HG03520 (cell line): ENCODE data around the gene RPL35.

Source experiments
- ATAC-seq: cut with Tn5 transposase; IDR thresholded peaks from one replicate; pipeline ENCODE4 v1.9.1; 2021; ENCODE audit warnings: mild to moderate bottlenecking, moderate library complexity; ENCODE audit not compliant: unreplicated experiment

The RPL35 gene

DNA sequence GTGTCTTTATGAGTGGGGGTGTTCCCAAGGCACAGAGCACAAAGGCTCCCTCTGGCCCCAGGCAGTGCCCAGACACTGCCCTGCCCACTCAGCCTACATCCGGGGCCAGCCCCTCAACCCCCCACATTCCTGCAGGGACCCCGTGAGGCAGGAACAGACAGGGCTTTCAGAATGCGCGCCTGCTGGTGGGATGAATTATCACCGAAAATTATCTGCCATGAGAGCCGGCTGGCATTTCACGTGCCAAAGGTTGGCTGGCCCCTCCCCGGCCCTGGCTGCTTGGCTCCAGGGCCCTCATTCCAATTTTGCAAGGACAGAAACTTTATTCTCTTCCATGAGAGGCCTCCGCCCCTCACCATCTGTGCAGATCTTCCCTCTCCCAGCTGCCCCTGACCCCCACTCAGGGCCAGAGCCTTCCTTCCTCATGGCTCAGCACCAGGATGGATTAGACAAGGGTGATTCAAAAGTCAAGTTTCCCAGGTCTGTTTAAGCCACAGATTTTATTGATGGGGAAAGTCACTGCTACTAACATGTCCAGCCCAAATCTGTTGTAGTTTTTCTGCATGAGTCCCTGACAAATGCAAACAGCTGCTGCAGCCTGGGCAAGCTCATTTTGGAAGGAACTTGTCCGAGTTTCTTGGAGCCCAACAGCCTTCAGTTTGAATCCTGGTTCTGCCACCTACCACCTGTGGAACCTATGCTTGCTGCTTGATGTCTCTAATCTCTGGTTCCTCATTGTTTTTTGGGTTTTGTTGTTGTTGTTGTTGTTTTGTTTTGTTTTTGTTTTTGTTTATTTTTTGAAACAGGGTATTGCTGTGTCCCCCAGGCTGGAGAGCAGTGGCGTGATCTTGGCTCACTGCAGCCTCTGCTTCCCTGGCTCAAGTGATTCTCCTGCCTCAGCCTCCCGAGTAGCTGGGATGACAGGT, 40.8 kb downstream of the RPL35 start:
- no peak for ATAC-seq

DNA sequence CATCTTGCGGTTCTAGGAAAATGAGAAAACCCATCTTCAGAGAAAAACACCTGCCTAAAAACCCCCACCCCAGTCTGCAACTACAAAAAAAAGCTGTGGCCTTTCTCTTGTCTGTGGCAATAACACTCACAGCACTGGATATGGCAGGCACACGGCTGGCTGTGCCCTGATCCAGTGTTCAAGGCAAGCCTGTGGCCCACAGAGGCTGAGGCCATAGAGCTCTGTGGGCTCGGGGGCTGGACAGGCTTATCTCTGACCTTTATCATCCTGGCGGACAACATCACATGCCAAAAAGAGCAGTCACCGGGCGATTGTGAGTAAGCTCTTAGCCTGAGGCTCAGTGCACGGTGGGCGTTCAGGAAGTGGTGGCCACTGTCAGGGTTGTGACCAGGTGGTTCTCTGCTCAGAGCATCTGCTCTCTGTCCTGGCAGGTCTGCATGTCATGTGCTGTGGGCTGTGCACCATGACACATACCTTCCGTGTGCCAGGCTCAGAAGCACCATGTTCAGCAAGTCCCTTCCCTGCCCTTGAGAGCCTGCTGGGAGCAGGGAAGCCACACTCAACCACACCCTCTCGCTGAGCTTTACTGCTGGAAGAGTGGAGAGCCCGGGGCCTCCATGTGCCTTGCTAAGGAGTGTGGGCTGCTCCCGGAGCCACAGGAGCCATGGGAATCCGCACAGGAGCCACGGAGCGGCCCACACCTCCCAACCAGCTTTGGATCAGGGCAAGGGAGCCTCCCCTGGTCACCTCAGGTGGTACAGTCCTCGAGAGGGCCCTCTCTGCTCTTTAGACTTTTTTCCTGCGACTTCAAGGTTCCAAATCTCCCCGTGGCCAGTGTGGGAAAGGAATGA, 43.1 kb downstream of the RPL35 start:
- no peak for ATAC-seq

DNA sequence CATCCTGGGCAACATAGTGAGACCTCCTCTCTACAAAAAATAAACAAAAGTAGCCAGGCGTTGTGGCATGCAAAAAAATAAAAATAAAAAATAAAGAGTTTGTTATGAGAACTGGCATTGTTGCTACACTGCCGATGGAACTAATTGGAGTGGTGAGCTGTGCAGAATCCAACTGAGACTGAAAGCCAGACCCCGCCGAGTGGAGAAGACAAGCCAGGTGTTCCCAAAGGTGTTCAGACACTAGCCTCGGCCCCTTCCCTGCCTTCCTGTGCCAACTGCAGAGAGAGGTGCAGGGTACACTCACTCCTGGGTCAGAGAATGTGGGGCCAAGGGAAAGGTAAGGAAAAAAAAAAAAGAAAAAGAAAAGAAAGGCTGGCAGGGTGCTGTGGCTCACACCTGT, 46.2 kb downstream of the RPL35 start:
- ATAC-seq: no peak

GRCh38 chr9:124814164-124814535, 47.6 kb downstream of the RPL35 start:
- ATAC-seq: no peak

DNA sequence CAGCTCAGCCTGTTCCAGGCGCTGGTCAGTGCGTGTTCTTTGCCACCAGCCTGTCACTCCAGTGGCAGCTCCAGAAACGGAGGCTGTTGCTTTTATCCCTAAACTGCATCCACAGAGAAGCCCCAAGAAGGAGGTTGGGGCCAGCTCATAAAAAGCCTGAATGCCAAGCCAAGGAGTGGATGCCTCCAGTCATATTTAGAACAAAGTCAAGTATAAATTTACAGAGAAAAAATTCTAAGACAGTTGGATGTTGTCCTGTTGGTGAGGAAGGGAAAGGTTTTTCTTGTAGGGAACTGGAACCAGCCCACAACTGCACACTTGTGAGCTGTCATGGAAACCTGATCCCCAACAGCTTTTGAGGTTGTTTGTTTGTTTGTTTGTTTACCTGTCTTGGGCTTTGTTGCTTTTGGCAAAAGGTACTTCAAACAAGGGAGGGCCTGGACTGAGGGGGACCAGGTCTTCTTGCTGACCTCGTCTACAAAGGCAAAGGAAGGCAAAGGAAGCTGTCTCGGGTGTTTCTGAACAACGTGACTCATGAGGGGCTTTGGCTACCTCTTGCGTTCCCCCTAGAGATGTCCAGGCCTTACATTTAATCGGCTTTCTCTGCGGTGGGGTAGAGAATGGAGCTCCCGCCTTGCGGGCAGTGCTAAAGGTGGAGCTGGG, 48.1 kb downstream of the RPL35 start:
- no peak for ATAC-seq

DNA sequence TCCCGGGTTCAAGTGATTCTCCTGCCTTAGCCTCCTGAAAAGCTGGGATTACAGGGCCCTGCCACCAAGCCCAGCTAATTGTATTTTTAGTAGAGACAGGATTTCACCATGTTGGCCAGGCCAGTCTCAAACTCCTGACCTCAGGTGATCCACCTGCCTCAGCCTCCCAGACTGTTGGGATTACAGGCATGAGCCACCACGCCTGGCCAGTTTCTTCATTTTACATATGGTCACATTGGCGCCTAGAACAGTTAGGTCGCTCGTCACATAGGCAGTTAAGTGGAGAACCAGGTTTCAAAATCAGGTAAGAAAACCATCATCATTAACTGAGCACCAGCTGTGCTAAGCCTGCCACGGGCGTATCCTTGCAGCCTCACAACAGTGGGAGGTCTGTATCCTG, 48.7 kb downstream of the RPL35 start:
- no peak for ATAC-seq

DNA sequence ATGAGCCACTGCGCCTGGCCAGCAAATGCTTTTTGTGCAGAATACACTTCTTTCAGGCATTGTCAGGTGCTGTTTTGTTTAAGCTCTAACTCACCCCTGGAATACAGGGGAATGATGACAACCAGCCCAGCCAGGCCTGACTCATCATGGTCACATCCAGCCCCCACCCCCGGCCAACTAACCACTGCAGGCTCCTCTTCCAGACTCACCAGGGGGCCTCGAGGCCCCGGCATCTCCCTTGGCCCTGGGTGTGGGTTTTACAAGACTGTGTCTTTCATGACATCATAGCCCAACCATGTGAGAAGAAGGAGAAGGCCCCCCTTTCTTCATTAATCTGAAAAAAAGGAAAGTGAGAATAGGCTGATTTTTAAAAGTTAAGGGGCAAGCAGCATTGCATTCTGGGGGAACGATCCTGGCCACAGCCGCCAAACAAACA, 49.3 kb downstream of the RPL35 start:
- ATAC-seq: no peak

GRCh38 chr9:124810663-124811355, 50.9 kb downstream of the RPL35 start:
- ATAC-seq: no peak

DNA sequence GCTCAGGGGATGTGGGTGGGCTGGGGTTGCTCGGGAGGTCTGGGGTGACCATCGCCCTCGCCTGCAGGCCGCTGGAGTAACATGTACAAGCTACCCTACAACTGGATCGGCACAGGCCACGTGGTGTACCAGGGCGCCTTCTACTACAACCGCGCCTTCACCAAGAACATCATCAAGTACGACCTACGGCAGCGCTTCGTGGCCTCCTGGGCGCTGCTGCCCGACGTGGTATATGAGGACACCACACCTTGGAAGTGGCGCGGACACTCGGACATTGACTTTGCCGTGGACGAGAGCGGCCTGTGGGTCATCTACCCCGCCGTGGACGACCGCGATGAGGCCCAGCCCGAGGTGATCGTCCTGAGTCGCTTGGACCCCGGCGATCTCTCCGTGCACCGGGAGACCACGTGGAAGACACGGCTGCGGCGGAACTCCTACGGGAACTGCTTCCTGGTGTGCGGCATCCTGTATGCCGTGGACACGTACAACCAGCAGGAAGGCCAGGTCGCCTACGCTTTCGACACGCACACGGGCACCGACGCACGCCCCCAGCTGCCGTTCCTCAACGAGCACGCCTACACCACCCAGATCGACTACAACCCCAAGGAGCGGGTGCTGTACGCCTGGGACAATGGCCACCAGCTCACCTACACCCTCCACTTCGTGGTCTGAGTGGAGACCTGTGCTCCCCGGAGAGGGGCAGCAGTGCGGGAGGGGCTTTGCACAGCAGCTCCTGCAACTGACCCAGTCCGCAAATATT, 51.8 kb downstream of the RPL35 start:
- no peak for ATAC-seq

DNA sequence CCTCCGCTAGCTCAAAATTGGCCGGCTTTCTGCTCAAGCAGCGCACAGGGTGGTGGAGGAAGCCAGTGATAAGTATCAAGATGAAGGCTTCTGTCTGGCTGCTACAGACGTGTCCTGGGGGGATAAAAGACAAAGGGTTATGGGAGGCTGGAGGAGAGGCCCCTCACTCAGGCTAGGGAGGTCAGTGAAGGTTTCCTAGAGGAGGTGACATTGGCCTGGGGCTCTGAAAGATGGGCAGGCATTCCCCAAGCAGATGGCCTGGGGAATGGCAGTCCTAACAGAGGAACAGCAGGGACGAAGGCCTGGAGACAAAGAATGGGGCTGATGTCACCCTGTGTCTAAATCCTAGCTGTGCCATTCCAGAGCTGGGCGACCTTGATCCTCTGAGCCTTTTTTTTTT, 52.5 kb downstream of the RPL35 start:
- no peak for ATAC-seq

DNA sequence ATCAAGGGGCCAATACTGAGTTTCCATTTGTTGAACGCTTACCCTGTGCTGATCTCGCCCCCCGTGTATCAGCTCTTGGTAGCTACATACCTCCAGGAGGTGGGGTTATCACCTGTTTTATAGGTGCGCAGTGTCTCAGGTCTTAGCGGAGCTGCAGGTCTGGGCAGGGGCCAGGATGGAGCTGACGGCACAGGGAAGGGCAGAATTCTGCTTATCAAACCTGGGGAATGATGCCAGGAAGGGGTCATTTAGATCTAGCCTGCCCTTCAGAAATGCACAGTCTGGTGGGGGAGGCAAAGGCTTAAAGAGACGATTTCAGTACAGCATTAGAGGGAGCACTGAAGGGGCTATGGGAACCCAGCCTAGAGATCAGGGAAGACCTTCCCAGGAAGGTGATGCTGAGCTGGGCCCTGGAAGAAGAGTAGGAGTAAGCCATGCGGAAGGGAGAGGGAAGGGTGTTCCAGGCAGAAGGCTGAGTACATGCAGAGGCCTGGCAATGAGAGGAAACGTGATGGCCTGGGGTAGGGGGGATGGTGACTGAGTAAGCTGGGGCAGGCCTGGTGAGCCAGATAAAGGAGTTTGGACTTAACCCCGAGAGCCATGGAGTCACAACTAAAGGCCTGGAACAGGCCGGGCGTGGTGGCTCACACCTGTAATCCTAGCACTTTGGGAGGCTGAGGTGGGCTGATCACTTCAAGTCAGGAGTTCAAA, 53.4 kb downstream of the RPL35 start:
- ATAC-seq: no peak
